Activated CD4-positive, CD25-positive, alpha-beta regulatory T cell treated with anti-CD3 and anti-CD28 coated beads, Interleukin-2, amount 50 U/mL, for 72 hours (primary cell): ENCODE data around the gene ANGPTL2.

Experiments used
- DNase-seq: peaks from one replicate; pipeline ENCODE4 v3.0.0; 2021

The ANGPTL2 gene

GRCh38 chr9:127116088-127116726, 6.2 kb downstream of the ANGPTL2 start:
- no peak for DNase-seq

GRCh38 chr9:127114606-127115005, 7.8 kb downstream of the ANGPTL2 start:
- DNase-seq = no peak

- no peak for DNase-seq
Observed at GRCh38 chr9:127113191-127113972, 9.1 kb downstream of the ANGPTL2 start.

- DNase-seq = no peak
Observed at GRCh38 chr9:127112735-127113161, 9.7 kb downstream of the ANGPTL2 start.

GRCh38 chr9:127112056-127112455, 10.4 kb downstream of the ANGPTL2 start:
- DNase-seq = no peak

GRCh38 chr9:127109212-127109711, 13.2 kb downstream of the ANGPTL2 start:
- no peak for DNase-seq

- no peak for DNase-seq
Observed at GRCh38 chr9:127107929-127108876, 14.2 kb downstream of the ANGPTL2 start.

- no peak for DNase-seq
Observed at GRCh38 chr9:127107171-127107928, 15.1 kb downstream of the ANGPTL2 start.

GRCh38 chr9:127106466-127106855, 16.0 kb downstream of the ANGPTL2 start:
- no peak for DNase-seq

GRCh38 chr9:127105805-127106465, 16.5 kb downstream of the ANGPTL2 start:
- no peak for DNase-seq

GRCh38 chr9:127104581-127105311, 17.7 kb downstream of the ANGPTL2 start:
- no peak for DNase-seq

- DNase-seq = no peak
Observed at GRCh38 chr9:127102788-127103187, 19.6 kb downstream of the ANGPTL2 start.

GRCh38 chr9:127102176-127102575, 20.3 kb downstream of the ANGPTL2 start:
- no peak for DNase-seq

GRCh38 chr9:127099664-127100063, 22.8 kb downstream of the ANGPTL2 start:
- no peak for DNase-seq

GRCh38 chr9:127098916-127099553, 23.4 kb downstream of the ANGPTL2 start:
- DNase-seq = no peak

- DNase-seq = no peak
Observed at GRCh38 chr9:127097683-127098082, 24.8 kb downstream of the ANGPTL2 start.

GRCh38 chr9:127096208-127096607, 26.2 kb downstream of the ANGPTL2 start:
- no peak for DNase-seq

- no peak for DNase-seq
Observed at GRCh38 chr9:127095411-127095810, 27.0 kb downstream of the ANGPTL2 start.

- no peak for DNase-seq
Observed at GRCh38 chr9:127093319-127094020, 29.0 kb downstream of the ANGPTL2 start.
